ENCODE measurements around the gene OGFR.

GRCh38 chr20:62758226-62758912 is 46.3 kb upstream of the OGFR start:
- no peak for TF ChIP-seq ZNF148 (tag by site-specific recombination; IDR thresholded peaks at IDR 0.05; ENCODE audit: borderline replicate concordance)
- TF ChIP-seq SP3 (tag by site-specific recombination; IDR thresholded peaks at IDR 0.05) = no peak
- no peak for TF ChIP-seq CTCF (tag by site-specific recombination; IDR thresholded peaks at IDR 0.05)
- no peak for TF ChIP-seq ZBTB11 (tag by site-specific recombination; conservative IDR thresholded peaks at IDR 0.05; ENCODE audit: low read depth)
- TF ChIP-seq ZNF2 (tag by site-specific recombination; IDR thresholded peaks at IDR 0.05) = no peak
- no peak for TF ChIP-seq ZFP37 (tag by site-specific recombination; IDR thresholded peaks at IDR 0.05)
- no peak for TF ChIP-seq ZSCAN18 (tag by site-specific recombination; IDR thresholded peaks at IDR 0.05)
- no peak for TF ChIP-seq ZSCAN5A (tag by site-specific recombination; IDR thresholded peaks at IDR 0.05)
- TF ChIP-seq ZNF121 (tag by site-specific recombination; IDR thresholded peaks at IDR 0.05) = no peak
- TF ChIP-seq ZNF777 (tag by site-specific recombination; IDR thresholded peaks at IDR 0.05; ENCODE audit: borderline replicate concordance) = no peak
- no peak for TF ChIP-seq ZNF114 (tag by site-specific recombination; IDR thresholded peaks at IDR 0.05)
- TF ChIP-seq ZBTB6 (tag by site-specific recombination; IDR thresholded peaks at IDR 0.05) = no peak
